H1 (cell line): Measurements from ENCODE around the gene UBQLN4. TPM values are rescaled to one million over a fixed set of nuclear protein-coding genes. Genes with fewer than 3 reads are reported as not detected.
A peak's percentile ranks its signal among the peaks of the same experiment; 100 is the strongest.

Experiments
- CTCF ChIA-PET: fragments of 300-600 bp; sonication (Branson Sonifier 250); formaldehyde crosslinking; loops from one replicate; lab custom pipeline; 2021; ENCODE audit not compliant: partially characterized antibody; lab: Charles Lee
- POLR2A ChIA-PET: fragments of 300-600 bp; sonication (Branson Sonifier 250); formaldehyde crosslinking; loops from one replicate; lab custom pipeline; 2021; ENCODE audit warnings: inconsistent platforms; ENCODE audit not compliant: partially characterized antibody; lab: Charles Lee
- DNase-seq, 2 experiments: peaks; one replicate each; pipeline versions ENCODE4 v3.0.0 to v3.0.0-alpha.2; 2010 to 2022; ENCODE audit warnings: low spot score in 2 of 2, low read depth in 1 of 2, mixed read lengths in 1 of 2
- FAIRE-seq: peaks from 2 replicates; lab custom pipeline; 2011; peaks lifted over from hg19 to GRCh38; lab: Jason Lieb, UNC
- H2AFZ ChIP-seq: 2 replicates; pipeline ENCODE4 v1.8.1; 2012; ENCODE audit warnings: low read length, inconsistent platforms
- H2AK5ac ChIP-seq: 2 replicates; pipeline ENCODE4 v1.6.1; 2013; ENCODE audit warnings: low read depth, low read length
- H2BK120ac ChIP-seq: replicated peaks from 2 replicates; pipeline ENCODE3; 2013; ENCODE audit warnings: low read depth, low read length, inconsistent platforms
- H2BK12ac ChIP-seq: 2 replicates; pipeline ENCODE4 v1.6.1; 2013; ENCODE audit warnings: low read depth, low read length
- H2BK15ac ChIP-seq: 2 replicates; pipeline ENCODE4 v1.6.1; 2013; ENCODE audit warnings: low read length
- H2BK20ac ChIP-seq: 2 replicates; pipeline ENCODE4 v1.6.1; 2013; ENCODE audit warnings: low read length
- H2BK5ac ChIP-seq: 2 replicates; pipeline ENCODE4 v1.6.1; 2013; ENCODE audit warnings: low read depth, low read length
- H3K14ac ChIP-seq: 2 replicates; pipeline ENCODE4 v1.6.1; 2013; ENCODE audit warnings: inconsistent platforms; ENCODE audit not compliant: insufficient read length
- H3K18ac ChIP-seq: 2 replicates; pipeline ENCODE4 v1.6.1; 2013; ENCODE audit warnings: low read length; ENCODE audit errors: extremely low read depth
- H3K23ac ChIP-seq: 2 replicates; pipeline ENCODE4 v1.6.1; 2013; ENCODE audit warnings: inconsistent platforms; ENCODE audit not compliant: insufficient read length
- H3K23me2 ChIP-seq: 2 replicates; pipeline ENCODE4 v1.6.1; 2013; ENCODE audit warnings: low read depth, low read length
- H3K27ac ChIP-seq: 2 replicates; pipeline ENCODE4 v1.6.1; 2011; ENCODE audit warnings: low read depth, low read length, inconsistent platforms
- H3K27me3 ChIP-seq, 4 experiments: replicated peaks in 1 of 4; 1 replicate in 1 of 4; 2 replicates in 3 of 4; pipeline versions ENCODE4 v1.6.1 to v1.8.1; 2011 to 2013; ENCODE audit warnings: low read length in 3 of 4, mild to moderate bottlenecking in 3 of 4, inconsistent platforms in 2 of 4, mixed read lengths in 2 of 4, moderate library complexity in 1 of 4; ENCODE audit not compliant: control insufficient read depth in 3 of 4, insufficient read depth in 3 of 4; ENCODE audit errors: extremely low read depth in 1 of 4
- H3K36me3 ChIP-seq, 4 experiments: 2 replicates each; pipeline versions ENCODE4 v1.6.1 to v1.8.1; 2011 to 2013; ENCODE audit warnings: mild to moderate bottlenecking in 4 of 4, low read length in 3 of 4, moderate library complexity in 2 of 4, control low read depth in 1 of 4, inconsistent platforms in 1 of 4; ENCODE audit not compliant: insufficient read depth in 4 of 4, control insufficient read depth in 2 of 4
- H3K4ac ChIP-seq: replicated peaks from 2 replicates; pipeline ENCODE3; 2013; ENCODE audit warnings: low read length, low read depth, mixed read lengths, inconsistent platforms; ENCODE audit not compliant: insufficient read length
- H3K4me1 ChIP-seq, 4 experiments: replicated peaks in 1 of 4; 1 replicate in 1 of 4; 2 replicates in 3 of 4; pipeline versions ENCODE4 v1.6.1 to v1.8.1; 2011 to 2013; ENCODE audit warnings: low read length in 3 of 4, inconsistent platforms in 2 of 4, mixed read lengths in 1 of 4; ENCODE audit not compliant: insufficient read depth in 4 of 4, control insufficient read depth in 3 of 4
- H3K4me2 ChIP-seq, 2 experiments: 2 replicates each; pipeline versions ENCODE4 v1.6.1 to v1.8.1; 2011 to 2013; ENCODE audit warnings: low read depth in 2 of 2, low read length in 2 of 2, control low read depth in 1 of 2, inconsistent platforms in 1 of 2, mild to moderate bottlenecking in 1 of 2; ENCODE audit not compliant: insufficient read depth in 1 of 2
- H3K4me3 ChIP-seq, 4 experiments: fragments of 200-600, 300-600 bp in 1 of 4; sonication (generic), shearing (Covaris generic), sonication (Bioruptor Twin) in 1 of 4; 2 replicates each; pipeline versions ENCODE4 v1.5.1 to v1.8.1; 2011 to 2016; ENCODE audit warnings: low read length in 4 of 4, low read depth in 3 of 4, control low read depth in 2 of 4, inconsistent platforms in 2 of 4, mild to moderate bottlenecking in 2 of 4, mixed read lengths in 1 of 4, moderate library complexity in 1 of 4; ENCODE audit not compliant: insufficient read depth in 2 of 4; ENCODE audit errors: extremely low read depth in 1 of 4
- H3K56ac ChIP-seq: replicated peaks from 2 replicates; pipeline ENCODE3; 2013; ENCODE audit warnings: low read depth, mild to moderate bottlenecking, mixed read lengths, low read length, inconsistent platforms; ENCODE audit not compliant: insufficient read length
- H3K79me1 ChIP-seq: 2 replicates; pipeline ENCODE4 v1.6.1; 2013; ENCODE audit warnings: low read depth, low read length, control low read depth
- H3K79me2 ChIP-seq, 2 experiments: 2 replicates each; pipeline versions ENCODE4 v1.6.1 to v1.8.1; 2012 to 2013; ENCODE audit warnings: low read length in 2 of 2, mild to moderate bottlenecking in 2 of 2, inconsistent platforms in 1 of 2; ENCODE audit not compliant: insufficient read depth in 2 of 2, control insufficient read depth in 1 of 2
- H3K9ac ChIP-seq, 4 experiments: replicated peaks in 1 of 4; 1 replicate in 1 of 4; 2 replicates in 3 of 4; pipeline versions ENCODE4 v1.6.1 to v1.8.1; 2011 to 2013; ENCODE audit warnings: low read depth in 3 of 4, low read length in 3 of 4, control low read depth in 2 of 4, mild to moderate bottlenecking in 2 of 4, moderate library complexity in 2 of 4, inconsistent platforms in 1 of 4; ENCODE audit errors: extremely low read depth in 1 of 4
- H3K9me3 ChIP-seq, 2 experiments: 2 replicates each; pipeline versions ENCODE4 v1.6.1 to v1.8.1; 2012 to 2013; ENCODE audit warnings: mild to moderate bottlenecking in 2 of 2, moderate library complexity in 2 of 2, control low read depth in 1 of 2, inconsistent platforms in 1 of 2, low read depth in 1 of 2, low read length in 1 of 2, mixed read lengths in 1 of 2; ENCODE audit not compliant: insufficient read depth in 2 of 2
- H4K20me1 ChIP-seq, 2 experiments: replicated peaks in 1 of 2; 2 replicates each; pipeline versions ENCODE3 to v1.8.1; 2011 to 2013; ENCODE audit warnings: inconsistent platforms in 2 of 2, low read length in 2 of 2, mild to moderate bottlenecking in 1 of 2; ENCODE audit not compliant: insufficient read depth in 2 of 2, control insufficient read depth in 1 of 2
- H4K5ac ChIP-seq: 2 replicates; pipeline ENCODE4 v1.6.1; 2013; ENCODE audit warnings: low read length, low read depth, mixed read lengths, inconsistent platforms; ENCODE audit not compliant: insufficient read length
- H4K8ac ChIP-seq: 2 replicates; pipeline ENCODE4 v1.8.0; 2013; ENCODE audit warnings: mild to moderate bottlenecking, moderate library complexity, low read length, inconsistent platforms; ENCODE audit not compliant: insufficient read depth; ENCODE audit errors: extremely low read depth
- H4K91ac ChIP-seq: replicated peaks from 2 replicates; pipeline ENCODE3; 2013; ENCODE audit warnings: low read length, mixed read lengths, inconsistent platforms; ENCODE audit not compliant: insufficient read length
- CEBPB ChIP-seq: IDR thresholded peaks from 2 replicates; pipeline ENCODE4 v1.6.1; 2012; ENCODE audit warnings: low read depth, low read length
- CHD1 ChIP-seq: IDR thresholded peaks from 2 replicates; pipeline ENCODE4 v1.6.1; 2012; ENCODE audit warnings: low read depth, low read length, improper control_type of control experiment
- KDM5A ChIP-seq: fragments of 200-600 bp; IDR thresholded peaks from 2 replicates; pipeline ENCODE4 v1.7.1; 2012; ENCODE audit warnings: mild to moderate bottlenecking, low read length, inconsistent platforms, mixed read lengths
- PHF8 ChIP-seq: fragments of 200-600 bp; sonication (generic); conservative IDR thresholded peaks from 2 replicates; pipeline ENCODE4 v1.7.1; 2012; ENCODE audit warnings: low read depth, mild to moderate bottlenecking, inconsistent platforms, low read length, moderate library complexity
- TAF1 ChIP-seq: IDR thresholded peaks from 2 replicates; pipeline ENCODE4 v1.6.1; 2011; ENCODE audit warnings: mild to moderate bottlenecking, low read depth, low read length
- WGBS, 2 experiments: shearing (Covaris generic) in 1 of 2; methylation state at CpG; one replicate each; pipeline versions ENCODE4 v1.1.6 to v1.1.7; 2013 to 2015; ENCODE audit warnings: low lambda C conversion rate in 2 of 2, mixed read lengths in 2 of 2, inconsistent platforms in 1 of 2, low coverage in 1 of 2, missing lambda C conversion rate in 1 of 2; ENCODE audit not compliant: insufficient replicate concordance in 2 of 2, insufficient coverage in 1 of 2, insufficient read length in 1 of 2; ENCODE audit errors: extremely low coverage in 1 of 2, missing lambda C conversion rate in 1 of 2; 5-methylcytosine and 5-hydroxymethylcytosine counted together
- polyA plus RNA-seq, 7 experiments: library from polyadenylated mRNA; depleted of rRNA in 3 of 7; stranded (reverse) in 5 of 7; unstranded in 2 of 7; fragments of >200 nt in 5 of 7; fragments of 200-250 nt in 2 of 7; gene quantifications; 1 replicate in 5 of 7; 2 replicates in 1 of 7; 4 replicates in 1 of 7; pipeline versions ENCODE4 v1.2.1 to v1.2.3, GENCODE V29; 2011 to 2013; ENCODE audit warnings: missing spikeins in 2 of 7, mixed read lengths in 2 of 7
- total RNA-seq: library from RNA; stranded (reverse); fragmentation: NEBNext Ultra II Directional; extraction: Animal tissue kit (Norgen Biotek cat#: 25700); gene quantifications from 2 replicates; pipeline ENCODE4 v1.2.1, GENCODE V29; 2021

The UBQLN4 gene
- total and polyA plus RNA-seq, 2 of the 8 experiments (the other 6 are each of a cell fraction or from before 2014, with no cell fraction given) = 37.7 to 52.0 TPM

GRCh38 chr1:156086256-156086662, 32.7 kb upstream of the UBQLN4 start:
- H2BK5ac ChIP-seq = no peak overlapping the region
- 77% methylated on average over 1 of the region's 1 CpG; no CpG with 5 or more reads in 1 of the 2 experiments for WGBS, 2 experiments
- no peak overlapping the region for H3K4ac ChIP-seq
- no peak overlapping the region for H3K56ac ChIP-seq
- no peak overlapping the region for H3K4me2 ChIP-seq
- no peak for DNase-seq
- H2BK120ac ChIP-seq = no peak overlapping the region
- no peaks in the 10 kb centered on the region for H3K36me3 ChIP-seq
- CTCF ChIA-PET = interaction anchor here (0.8 to 29.5 kb wide), 8 partner anchors 10 to 194 kb away, joined by 3 to 1994 read pairs (median 3); partner anchors contain the start of gene LMNA
- no peak overlapping the region; a peak in 1 of 7 replicates for H3K9ac ChIP-seq
- no peak overlapping the region for H2BK20ac ChIP-seq
- POLR2A ChIA-PET = interaction anchor here (1.1 to 29.6 kb wide), 5 partner anchors 10 to 103 kb away, joined by 3 to 763 read pairs (median 12); partner anchors contain the start of gene LMNA
- peaks cover 8 to 9% of the 10 kb centered on the region in 2 experiments for H4K20me1 ChIP-seq
- H3K4me1 ChIP-seq = peaks cover 4 to 13% (median 9%) of the 10 kb centered on the region in 4 experiments
- no peak overlapping the region for H2AK5ac ChIP-seq
- H2AFZ ChIP-seq = no peak overlapping the region
- peaks cover 3% of the 10 kb centered on the region; the same call in 1 of the 2 replicates for H3K23me2 ChIP-seq
- H4K91ac ChIP-seq = no peak overlapping the region
- no peak overlapping the region for H3K27ac ChIP-seq
- H3K9me3 ChIP-seq = no peaks in the 10 kb centered on the region
- H2BK12ac ChIP-seq = no peak overlapping the region
- FAIRE-seq = no peak
- no peak overlapping the region for H4K8ac ChIP-seq
- H4K5ac ChIP-seq = no peak overlapping the region
- no peak overlapping the region for H3K4me3 ChIP-seq
- H3K23ac ChIP-seq = no peak overlapping the region
- H3K79me2 ChIP-seq = peaks cover 0 to 31% of the 10 kb centered on the region in 2 experiments; a peak in 3 of 4 replicates
- no peak overlapping the region for H3K14ac ChIP-seq
- H3K18ac ChIP-seq = no peak overlapping the region
- no peak overlapping the region for H2BK15ac ChIP-seq
- peaks cover 7% of the 10 kb centered on the region for H3K79me1 ChIP-seq
- H3K27me3 ChIP-seq = no peaks in the 10 kb centered on the region
- TF ChIP-seq PHF8 (no peak), CHD1 (no peak), TAF1 (0 out of 2 replicates have a peak, but pooled peaks have one; percentile 18), KDM5A (no peak), CEBPB (no peak)
